ENCODE data around the gene RETREG2.

The RETREG2 gene, protein sequence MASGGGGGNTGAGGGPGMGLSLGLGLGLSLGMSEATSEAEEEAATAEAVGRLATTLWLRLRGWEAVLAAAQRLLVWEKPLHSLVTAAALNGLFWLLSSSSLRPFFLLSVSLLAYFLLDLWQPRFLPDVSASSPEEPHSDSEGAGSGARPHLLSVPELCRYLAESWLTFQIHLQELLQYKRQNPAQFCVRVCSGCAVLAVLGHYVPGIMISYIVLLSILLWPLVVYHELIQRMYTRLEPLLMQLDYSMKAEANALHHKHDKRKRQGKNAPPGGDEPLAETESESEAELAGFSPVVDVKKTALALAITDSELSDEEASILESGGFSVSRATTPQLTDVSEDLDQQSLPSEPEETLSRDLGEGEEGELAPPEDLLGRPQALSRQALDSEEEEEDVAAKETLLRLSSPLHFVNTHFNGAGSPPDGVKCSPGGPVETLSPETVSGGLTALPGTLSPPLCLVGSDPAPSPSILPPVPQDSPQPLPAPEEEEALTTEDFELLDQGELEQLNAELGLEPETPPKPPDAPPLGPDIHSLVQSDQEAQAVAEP

DNA sequence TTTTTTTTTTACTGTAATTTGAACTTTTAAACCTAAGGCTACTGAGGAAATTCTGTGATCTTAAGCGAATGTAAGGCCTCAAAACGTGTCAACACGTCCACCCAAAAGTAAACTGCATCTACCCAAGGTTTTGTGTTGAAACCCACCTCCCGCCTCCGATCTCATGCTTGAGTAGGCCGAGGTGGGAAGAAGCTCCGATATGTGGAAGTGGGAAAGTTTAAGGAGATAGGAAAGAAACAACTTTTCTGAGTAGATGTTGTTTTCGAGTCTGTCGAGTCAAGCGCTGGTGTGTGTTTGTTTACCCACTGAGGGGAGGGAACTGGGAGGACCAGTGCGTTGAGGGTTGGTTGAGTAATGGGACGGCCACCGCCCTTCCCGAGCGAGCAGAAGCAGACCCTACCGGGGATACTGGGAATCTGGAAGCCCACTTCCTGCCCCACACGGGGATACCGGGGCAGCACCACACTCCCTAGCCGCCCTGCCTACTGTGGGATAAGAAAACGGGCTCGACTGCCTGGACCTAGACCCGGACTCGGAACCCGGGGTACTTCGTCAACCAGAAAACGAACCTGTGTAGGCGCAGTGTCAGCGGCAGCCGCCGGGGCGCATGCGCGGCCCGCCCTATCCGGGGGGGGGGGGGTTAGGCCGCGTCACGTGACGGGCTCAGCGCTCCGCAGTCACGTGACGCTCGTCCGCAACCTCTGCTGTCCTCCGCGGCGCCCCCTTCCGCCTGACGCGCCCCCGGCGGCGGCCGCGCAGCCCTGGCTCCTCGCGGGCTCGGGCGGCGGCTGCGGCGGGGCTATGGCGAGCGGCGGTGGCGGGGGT is at the start of gene RETREG2:
Gene RETREG2, plus strand, starts transcription at position 724 of the 825 bp plus-strand sequence. Its CDS starts 78 bp downstream, at position 802.
- DNase-seq, result peak; percentile 93

DNA sequence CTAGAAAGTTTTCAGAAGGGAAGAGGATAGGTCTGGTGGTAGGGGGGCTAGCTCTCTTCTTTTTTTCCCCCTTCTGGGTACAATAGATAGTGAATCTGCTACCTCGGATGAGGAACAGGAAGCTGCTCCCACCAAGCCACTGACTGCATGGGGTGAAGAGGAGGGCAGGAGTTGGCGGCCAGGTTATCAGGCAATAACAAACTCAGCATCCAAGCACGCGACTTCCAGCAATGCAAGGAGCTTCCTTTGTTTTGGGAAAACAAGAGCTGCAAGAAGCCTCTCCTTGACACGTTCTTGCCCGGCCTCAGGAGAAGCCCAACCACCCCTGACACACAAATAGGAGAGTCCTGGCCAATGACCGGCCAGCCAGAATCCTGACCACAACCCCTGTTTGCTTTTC is 49.7 kb upstream of the RETREG2 start:
- DNase-seq, result no peak

DNA sequence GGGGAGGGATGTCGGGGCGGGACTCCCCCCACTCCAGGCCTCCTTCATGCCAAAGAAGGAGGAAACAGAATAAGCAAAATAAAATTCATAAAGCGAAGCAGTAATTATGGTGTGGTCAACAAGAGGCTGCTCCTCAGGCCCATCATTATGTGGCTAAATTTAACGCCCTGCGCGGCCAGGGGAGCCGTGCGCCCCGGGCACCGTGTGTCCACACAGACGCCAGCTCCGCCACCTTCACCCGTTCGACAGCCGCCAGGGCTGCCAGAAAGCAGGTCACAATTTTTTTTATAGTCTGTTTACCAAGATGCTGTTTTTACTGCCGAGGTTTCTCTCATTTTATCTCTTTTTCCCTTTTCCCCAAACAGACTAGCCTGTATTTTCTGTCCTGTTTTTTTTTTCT is 48.5 kb upstream of the RETREG2 start:
- no peak for DNase-seq

DNA sequence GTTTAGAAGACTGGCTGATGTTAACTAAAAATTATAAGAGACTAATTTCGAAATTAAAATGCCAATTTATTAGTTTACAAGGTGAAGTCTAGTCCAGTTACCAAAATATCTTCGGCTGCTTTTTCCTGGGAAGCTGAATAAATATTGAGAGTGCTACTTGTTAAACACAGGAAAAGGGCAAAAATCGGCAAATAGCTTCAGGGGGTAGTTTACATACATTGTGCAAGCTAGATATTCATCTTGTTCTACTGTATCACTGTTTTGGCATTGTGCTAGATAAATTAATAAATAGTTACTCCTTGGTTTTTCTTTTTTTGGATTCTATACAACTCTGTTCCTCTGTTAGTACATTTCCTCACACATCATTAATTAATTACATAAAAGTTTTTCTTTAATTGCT is 46.7 kb upstream of the RETREG2 start:
- DNase-seq, result no peak

DNA sequence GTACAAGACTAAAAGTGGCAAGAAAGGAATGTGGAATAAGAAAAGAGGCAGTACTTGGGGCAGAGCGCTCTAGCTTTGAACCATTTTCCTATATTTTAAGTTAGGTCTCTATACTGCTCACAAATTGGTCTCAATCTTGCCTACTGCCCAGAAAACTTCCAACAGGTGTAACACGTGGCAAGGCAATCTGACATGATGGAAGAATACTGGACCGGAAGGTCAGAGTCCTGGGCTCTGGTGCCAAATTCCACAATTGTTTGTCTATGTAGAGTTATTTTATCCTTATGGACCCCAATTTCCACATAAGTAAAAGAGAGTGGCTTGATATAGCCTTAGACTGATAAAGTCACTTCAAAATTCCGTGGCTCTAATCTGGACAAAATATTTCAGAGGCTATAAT is 46.3 kb upstream of the RETREG2 start:
- no peak for DNase-seq

DNA sequence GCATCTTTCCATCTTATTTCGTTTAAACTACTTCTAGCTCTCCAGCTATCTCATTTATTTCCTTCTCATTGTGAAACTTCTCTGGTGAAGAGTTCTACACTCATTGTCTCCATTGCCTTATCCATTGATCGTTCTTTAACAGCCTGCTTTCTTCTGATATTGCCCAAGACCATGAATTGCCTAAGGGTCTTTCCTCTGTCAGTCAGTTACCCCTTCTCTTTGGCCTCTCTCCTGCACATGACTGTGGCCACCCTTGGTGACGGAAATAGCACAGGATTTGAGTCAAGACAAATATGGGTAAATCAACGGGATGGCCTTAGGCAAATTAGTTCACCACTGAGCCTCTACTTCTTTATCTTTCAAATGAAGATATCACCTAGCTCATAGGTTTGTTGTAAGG is 44.1 kb upstream of the RETREG2 start:
- DNase-seq, result no peak

DNA sequence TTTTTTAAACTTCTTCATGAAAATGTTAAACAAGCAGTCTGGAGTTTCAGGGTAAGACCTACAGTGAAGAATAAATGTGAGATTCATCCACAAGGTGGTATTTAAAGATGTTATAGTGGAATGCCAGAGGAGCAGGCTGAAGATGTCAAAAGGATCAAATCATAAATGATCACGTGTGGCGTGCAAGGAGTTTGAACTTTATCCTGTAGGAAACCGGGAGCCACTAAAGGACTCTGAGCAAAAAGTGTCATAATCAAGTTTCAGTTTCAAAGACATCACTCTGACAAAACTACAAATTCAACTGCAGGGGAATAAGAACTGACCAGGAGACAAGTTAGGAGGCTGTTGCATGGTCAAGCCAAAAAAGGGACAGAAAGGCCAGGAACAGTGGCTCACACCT is 37.4 kb upstream of the RETREG2 start:
- no peak for DNase-seq

DNA sequence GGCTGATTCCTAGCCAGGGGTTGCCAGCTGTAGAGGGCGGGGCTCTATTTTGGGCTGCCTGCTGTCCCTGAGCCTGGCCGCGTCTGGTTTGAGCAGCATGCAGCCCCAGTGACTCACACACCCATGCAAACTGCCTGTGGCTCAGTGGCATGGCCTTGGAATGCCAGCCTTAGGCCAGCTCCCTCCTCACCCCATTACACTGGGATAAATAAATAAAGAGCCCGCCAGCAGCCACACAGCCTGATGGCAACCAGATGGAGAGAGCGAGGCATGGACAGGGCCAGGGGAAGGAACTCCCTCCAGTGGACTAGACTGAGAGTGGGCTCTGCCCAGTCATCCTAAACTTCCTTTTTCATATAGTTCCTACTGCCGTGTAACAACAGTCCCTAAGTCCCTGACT is 35.7 kb upstream of the RETREG2 start:
- DNase-seq, result no peak

DNA sequence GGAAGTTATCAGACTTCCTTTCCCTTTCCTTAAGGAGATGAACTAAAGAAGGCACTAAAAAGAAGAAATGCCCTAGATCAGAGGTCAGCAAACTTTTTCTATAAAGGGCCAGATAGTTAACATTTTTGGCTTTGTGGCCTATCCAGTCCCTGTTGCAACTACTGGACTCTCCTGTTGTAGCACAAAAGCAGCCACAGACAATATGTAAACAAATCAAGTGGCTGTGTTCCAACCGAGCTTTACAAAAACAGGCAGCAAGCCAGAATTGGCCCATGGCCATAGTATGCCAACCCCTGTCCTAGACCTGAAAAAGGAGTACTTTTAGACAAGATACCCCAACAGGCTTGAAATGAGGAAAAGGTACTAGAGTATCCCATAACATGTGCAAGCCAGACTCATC is 28.4 kb upstream of the RETREG2 start:
- DNase-seq, result no peak

DNA sequence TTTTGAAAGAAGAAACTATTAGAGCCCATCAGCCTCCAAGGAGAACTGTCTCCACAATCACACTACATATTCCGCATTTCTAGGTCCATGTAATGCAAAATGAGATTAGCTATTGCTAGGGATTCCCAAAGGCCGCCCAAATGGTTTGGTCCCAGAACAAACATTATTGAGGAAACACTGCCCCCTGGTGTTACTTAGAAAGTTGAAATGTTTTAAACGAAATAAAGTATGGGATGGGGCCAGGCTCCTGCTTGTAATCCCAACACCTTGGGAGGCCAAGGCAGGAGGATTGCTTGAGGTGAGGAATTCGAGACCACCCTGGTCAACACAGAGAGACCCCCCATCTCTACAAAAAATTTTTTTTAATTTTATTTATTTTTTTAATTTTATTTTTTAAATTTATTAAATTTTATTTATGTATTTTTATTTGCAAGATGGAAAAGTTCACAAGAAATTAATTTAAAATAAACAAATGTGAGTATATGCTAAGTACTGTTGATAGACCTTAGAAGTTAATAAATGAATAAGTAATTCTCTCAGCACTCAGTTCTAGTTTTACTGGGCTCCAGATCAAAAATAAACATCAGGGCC is 22.9 kb upstream of the RETREG2 start:
- DNase-seq, result peak; percentile 74

DNA sequence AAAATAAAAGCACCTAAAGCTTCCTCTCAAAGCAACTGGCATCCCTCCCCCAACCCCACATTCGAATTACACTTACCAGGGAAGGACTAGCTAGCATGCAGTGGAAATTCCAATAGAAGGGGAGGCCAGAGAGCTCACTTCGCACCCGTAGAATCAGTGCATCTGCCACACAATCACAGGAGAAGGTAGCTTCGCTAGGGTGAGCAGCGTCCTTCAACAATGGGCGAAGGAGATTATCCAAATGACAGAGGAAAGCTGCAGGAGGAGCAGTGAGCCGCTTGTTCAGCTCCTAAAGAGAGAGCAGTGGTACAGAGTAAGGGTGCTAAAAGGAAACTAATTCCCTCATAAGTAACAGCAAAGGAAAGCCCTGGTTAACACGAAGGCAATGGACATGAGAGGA is 20.7 kb upstream of the RETREG2 start:
- DNase-seq, result no peak

DNA sequence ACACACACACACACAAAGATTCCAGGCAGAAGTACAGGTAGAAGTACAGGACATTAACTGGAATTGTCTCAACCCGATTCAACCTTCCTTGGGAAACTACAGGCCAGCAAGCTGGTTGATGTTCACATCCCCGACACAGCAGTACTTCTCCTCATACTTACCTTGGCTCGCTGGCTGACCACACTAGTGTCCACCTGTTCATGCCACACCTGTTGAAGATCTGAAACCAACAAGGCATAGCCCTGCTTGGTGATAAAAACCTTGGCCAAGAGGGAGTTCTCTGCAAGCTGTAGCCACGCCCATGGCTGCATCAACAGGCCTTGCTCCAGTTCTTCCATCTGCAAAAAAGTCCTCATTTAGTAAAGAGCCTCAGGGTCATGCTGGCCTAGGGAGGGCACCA is 20.1 kb upstream of the RETREG2 start:
- DNase-seq, result no peak

DNA sequence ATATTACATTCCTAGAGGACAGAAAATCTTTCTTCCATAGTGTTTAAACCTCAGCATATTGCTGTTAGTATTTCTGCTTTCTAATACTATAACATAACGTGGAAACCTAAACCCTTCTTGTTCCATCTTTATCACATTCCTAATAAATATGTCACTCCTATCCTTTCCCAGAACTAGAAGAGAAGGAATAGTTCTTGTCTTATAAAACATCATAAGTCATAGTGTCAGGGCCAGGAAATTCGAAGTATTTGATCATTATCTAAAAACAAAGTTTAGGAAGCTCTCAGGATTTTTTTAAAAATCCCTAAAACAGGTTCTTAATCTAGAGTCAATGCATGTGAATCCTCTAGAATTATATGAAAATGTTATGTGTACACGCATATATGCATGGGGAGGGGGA is 19.5 kb upstream of the RETREG2 start:
- no peak for DNase-seq

DNA sequence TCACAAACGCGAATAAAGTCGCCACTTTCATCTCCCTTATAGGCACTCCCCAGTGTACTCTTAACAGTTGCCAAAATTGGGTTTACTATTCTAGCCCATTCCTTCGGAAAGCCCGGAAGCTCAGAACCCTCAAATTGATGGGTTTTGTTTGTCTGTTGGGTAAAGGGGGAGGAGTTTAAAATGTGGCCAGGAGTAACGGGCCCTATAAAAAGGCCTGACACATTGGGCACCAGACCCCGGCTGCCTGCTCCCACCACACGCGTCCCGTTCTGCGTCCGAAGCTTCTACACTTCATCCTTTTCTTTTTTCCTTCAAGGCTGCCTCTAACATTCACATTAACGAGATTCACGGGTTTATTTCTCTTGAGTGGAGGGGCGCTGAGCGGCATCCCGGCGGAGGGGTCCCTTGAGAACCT is 18.3 kb upstream of the RETREG2 start:
- DNase-seq, result no peak

DNA sequence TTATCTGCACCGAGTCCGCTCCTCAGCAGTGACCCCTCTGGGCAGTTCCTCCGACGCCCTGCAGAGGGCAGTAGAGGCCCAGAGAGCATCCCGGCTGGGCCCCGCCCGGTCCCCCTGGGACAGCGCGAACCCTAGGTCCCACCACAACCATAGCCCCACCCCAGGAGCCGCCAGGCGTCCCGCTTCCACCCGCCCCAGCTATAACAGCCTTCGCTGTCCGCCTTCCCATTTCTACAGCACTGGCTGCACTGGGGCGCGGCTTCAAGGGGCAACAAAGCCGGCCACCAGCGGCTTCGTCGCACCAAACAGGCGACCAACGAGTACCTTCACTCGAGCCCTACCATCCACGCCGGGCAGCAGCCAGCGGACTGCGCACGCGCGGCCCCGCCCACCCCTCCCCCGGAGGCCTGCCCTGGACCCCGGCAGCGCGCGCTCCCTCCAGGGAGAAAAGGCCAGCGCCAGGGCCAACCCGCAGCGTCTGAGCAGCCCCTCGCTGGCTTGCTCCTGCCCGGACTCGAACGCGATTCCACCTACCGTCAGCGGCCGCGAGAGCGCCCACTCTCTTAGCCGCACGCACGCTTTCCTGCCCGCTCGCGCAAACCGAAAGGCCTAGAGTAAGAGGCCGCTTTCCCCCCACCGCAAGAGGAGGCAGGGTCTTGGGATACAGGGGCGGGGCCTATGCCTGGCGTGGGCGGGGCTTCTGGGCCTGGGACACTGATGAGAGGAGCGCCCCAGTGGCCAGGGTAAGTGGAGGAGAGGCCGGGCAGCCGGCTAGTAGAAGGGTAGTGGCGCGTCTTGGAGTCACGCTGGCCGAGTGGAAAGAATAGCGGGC is 17.7 kb upstream of the RETREG2 start, which contains the start of gene NHEJ1:
Gene NHEJ1, minus strand, starts transcription at position 630 of the 832 bp plus-strand sequence. CDS start 2,453 bp downstream, outside the sequence.
- peak; percentile 92 for DNase-seq

DNA sequence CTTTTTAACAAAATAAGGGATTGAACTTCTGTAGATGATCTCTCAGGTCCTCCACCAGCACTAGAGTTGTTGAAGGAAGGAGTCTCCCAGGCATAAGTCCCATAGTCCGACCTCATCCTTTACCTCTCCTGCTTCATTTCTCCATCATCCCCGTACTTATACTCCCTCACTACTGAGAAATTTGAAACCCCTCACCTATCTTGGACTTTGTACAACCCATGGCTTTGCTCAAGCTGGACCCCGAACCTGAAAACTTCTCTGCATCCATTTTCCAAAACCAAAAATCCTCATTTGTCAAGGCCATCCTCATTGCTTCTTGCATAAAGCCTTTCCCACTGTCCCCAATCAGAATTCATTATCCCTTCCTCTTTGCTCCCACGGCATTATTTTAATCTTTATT is 17.0 kb upstream of the RETREG2 start:
- no peak for DNase-seq

DNA sequence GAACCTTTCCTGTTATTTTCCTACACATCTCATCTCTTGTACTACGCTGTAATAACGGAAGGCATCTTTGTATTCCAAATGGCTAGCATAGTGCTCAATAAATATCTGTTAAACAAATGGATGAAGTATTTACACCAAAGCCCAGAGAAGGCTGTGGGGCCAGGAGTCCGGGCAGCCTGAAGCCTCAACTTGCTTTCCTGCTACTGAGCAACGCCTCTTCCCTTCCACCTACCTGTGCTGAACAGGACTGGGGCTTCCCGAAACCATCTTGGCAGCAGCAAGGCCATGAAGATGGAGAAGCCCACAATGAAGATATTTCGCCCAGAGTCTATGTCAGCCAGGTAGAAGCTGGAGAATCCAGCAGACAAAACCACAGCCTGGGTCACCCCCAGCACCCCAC is 14.9 kb upstream of the RETREG2 start:
- no peak for DNase-seq

DNA sequence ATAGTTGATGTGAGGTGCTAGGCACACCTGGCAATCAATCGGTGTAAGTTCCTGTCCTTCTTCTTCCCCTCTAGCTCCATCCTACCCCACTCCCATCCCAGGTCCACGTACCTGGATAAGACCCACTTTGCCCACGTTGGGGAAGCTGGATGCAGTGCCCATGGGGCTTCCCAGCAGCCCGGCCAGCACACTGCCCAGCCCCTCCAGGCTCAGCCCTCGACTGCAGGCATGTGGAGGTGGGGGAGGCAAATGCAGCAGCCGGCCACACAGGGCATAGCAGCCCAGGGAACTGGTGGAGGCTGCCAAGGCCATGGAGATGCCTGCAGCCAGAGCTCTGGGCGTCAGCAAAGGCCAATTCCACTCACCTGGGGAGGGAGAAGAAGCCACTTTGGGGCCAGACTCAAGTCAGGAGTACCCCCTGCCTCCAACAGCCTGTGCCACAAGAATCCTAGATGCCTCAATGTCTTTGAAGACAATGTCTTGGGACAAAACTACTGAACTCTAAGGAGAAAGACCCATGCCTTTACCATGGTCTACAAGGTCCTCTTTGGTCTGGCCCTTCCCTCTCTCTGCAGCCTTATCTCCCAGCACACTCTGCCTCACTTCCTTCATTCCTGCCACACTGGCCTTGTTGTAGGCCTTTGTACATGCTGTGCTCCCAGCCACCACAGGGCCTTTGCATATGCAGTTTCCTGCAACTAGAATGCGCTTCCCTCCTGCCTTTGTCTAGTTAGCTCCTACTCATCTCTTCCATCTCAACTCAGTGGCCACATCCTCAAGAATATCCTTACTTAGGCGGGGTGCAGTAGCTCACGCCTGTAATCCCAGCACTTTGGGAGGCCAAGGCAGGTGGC is 12.8 kb upstream of the RETREG2 start:
- no peak for DNase-seq

DNA sequence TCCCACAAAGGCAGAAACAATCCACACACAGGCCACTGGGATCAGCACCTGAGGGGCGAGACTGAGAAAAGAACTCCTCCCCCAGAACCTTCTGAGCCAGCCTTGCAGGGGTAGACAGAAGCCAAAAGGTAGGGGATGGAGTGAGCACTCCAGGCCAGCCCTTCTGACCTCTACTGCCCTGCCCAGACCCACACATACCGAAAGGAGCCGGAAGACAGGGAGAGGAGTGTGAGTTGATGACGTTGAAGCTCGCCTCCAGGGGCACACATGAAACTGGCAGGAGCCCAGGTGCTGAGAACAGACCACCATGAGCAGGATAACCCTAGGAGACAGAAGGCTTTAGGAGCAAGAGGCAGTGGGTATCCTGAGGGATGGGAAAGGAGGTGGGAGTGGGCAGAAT is 10.1 kb upstream of the RETREG2 start:
- no peak for DNase-seq

DNA sequence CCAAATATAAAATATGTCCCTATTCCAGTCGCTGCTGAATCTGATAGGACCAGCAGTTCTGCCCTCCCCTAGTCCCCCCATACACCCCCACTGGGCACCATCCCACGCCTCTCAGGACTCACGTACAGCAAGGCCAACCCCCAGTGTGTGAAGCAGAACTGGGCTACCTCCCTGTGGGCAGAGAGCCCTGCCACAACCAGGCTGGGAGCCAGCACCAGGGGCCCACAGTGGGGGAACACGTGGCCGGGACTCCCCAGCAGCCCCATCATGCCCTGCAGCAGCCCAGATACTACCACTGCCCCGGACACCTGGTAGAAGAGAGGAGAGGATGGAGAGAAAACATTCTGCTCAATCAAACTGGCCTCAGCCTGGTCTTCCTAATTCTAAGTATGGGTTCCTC is 9.5 kb upstream of the RETREG2 start:
- DNase-seq, result no peak

DNA sequence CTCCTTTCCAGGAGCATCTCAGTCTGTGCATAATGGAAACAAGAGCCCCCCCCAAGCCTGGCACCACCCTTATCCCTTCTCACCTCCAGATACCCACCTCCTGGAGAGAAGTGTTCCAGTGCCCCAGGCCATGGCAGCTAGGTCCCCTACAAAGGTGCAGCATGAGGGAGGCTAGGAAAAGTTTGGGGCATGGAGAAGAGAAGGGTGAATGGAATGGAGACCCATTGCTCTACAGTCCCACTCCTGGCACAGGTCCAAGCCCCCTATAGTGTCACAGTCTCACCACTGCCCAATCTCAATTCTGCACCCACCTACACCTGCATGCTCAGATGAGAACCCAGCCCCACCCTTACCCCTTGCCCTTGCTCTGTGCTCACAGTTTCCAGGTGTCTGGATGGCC is 9.1 kb upstream of the RETREG2 start:
- DNase-seq, result no peak

All from CD4-positive, alpha-beta T cell treated with Interleukin-4 for 4 hours (primary cell).